Retinal pigment epithelial cell (primary cell): Measurements from ENCODE around the gene PRKAG1.

Experiments used
- DNase-seq: peaks from one replicate; pipeline ENCODE4 v3.0.0-alpha.2; 2010; ENCODE audit warnings: low read depth
- H3K4me3 ChIP-seq: 2 replicates; pipeline ENCODE4 v1.5.1; 2011; ENCODE audit warnings: mild to moderate bottlenecking, low read length, control low read depth, moderate library complexity
- TF ChIP-seq, protein P1 (sequence below): conservative IDR thresholded peaks from 2 replicates; pipeline ENCODE4 v1.5.1; 2011; ENCODE audit warnings: low read depth, low read length, control low read depth, inconsistent platforms

Gene PRKAG1

DNA sequence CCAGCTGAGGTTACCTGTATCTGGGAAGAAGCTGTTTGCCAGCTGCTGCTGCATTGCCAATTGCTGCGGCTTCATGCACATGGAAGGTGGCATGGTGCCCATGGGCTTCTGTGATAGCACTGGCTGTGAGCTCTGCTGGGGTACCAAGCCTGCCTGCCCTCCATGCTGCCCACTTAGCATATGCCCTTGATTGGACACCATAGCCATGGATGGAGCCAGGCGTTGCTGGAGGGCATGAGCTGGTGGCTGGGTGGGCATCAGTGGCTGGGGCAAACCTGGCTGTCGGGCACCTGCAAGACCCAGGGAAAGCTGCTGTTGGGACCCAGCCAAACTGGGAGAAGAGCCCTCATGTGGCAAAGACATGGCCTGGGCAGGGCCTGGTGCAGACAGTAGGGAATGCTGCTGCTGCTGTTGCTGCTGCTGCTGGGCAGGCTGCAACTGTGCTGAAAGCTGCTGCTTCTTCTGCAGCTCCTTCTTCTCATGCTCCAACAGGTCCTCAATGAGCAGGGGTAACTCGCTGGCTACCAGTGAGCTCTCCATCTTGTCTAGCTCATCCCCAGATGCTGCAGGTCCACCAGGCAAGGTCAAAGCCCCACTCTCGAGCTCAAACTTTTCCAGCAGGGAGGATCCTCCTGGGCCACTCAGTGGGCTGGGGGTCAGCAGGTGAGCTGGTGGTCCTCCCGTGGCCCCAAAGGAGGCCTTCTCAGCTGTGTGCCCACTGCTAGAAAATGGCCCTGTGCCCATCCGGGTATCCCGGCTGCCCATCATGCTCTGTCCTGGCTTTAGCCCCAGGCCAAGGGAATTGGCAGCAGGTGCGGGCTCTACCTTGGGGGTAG lies 18.8 kb upstream of the PRKAG1 start:
- H3K4me3 ChIP-seq, result no peak overlapping the region
- TF ChIP-seq, protein P1, sequence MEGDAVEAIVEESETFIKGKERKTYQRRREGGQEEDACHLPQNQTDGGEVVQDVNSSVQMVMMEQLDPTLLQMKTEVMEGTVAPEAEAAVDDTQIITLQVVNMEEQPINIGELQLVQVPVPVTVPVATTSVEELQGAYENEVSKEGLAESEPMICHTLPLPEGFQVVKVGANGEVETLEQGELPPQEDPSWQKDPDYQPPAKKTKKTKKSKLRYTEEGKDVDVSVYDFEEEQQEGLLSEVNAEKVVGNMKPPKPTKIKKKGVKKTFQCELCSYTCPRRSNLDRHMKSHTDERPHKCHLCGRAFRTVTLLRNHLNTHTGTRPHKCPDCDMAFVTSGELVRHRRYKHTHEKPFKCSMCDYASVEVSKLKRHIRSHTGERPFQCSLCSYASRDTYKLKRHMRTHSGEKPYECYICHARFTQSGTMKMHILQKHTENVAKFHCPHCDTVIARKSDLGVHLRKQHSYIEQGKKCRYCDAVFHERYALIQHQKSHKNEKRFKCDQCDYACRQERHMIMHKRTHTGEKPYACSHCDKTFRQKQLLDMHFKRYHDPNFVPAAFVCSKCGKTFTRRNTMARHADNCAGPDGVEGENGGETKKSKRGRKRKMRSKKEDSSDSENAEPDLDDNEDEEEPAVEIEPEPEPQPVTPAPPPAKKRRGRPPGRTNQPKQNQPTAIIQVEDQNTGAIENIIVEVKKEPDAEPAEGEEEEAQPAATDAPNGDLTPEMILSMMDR, result no peak
- DNase-seq, result no peak

DNA sequence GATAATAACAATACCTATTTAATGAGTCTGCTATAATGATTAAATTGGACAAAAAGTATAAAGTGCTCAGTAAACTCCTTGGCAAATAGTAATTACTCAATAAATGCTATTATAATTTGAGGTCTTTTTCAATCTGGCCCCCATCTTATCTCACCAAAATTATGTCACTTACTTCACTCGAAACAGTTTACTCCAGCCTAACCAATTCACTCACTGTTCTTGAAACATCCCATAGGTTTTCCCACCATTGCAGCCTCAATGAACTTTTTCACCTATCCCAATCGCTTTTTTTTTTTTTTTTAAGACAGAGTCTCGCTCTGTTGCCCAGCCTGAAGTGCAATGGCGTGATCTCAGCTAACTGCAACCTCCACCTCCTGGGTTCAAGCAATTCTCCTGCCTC lies 17.5 kb upstream of the PRKAG1 start:
- TF ChIP-seq, protein P1, result no peak

DNA sequence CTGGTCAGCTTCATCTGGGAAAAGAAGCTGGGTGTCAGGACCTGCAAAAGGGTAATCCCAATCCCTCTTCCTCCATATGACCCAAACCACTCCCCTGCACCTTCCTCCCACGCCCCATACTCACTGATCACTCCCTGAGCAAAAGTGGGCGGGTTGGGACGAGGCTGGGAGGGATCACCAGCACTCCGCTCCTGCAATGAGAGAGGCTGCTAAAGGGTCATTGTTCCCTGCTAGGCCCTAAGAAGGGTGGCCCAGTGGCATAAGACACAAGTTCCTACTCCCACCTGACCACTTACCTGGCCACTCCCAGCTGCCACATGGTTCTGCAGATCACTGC lies 15.7 kb upstream of the PRKAG1 start:
- TF ChIP-seq, protein P1, result no peak
- no peak for DNase-seq
- H3K4me3 ChIP-seq, result no peak overlapping the region

More for the DNA sequence above, 17.5 kb upstream of the PRKAG1 start:
- H3K4me3 ChIP-seq, result no peak overlapping the region
- no peak for DNase-seq

DNA sequence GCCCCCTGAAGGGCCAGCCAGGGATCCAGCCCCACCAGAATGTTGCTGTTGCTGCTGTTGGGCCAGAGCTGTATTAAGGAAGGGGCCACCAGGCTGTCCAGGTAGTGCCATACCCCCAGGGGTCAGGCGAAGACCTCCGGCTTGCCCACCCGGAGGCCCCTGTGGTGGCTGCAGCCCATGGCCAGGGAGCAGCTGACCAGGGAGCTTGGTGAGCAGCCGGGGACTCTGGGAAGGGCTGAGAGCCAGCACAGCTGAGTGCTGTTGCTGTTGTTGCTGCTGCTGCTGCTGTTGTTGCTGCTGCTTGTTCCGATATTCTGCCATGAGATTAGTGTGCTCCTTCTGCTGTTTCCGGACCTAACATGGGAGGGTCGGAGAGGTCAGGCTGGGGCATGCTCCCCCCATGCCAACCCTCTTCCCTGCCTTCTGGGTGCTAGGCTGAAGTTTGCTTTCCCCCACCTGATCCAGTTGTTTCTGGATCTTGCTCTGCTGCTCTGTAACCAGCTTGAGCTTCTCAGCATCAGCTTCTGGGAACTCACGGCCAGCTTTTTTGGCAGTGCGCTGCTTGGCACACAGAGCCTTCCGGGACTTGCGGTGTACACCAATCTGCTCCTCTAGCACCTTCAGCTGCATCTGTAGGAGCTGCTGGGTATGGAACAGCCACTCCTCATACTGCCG lies 15.2 kb upstream of the PRKAG1 start:
- no peak for DNase-seq
- TF ChIP-seq, protein P1, result no peak
- H3K4me3 ChIP-seq, result no peak overlapping the region

DNA sequence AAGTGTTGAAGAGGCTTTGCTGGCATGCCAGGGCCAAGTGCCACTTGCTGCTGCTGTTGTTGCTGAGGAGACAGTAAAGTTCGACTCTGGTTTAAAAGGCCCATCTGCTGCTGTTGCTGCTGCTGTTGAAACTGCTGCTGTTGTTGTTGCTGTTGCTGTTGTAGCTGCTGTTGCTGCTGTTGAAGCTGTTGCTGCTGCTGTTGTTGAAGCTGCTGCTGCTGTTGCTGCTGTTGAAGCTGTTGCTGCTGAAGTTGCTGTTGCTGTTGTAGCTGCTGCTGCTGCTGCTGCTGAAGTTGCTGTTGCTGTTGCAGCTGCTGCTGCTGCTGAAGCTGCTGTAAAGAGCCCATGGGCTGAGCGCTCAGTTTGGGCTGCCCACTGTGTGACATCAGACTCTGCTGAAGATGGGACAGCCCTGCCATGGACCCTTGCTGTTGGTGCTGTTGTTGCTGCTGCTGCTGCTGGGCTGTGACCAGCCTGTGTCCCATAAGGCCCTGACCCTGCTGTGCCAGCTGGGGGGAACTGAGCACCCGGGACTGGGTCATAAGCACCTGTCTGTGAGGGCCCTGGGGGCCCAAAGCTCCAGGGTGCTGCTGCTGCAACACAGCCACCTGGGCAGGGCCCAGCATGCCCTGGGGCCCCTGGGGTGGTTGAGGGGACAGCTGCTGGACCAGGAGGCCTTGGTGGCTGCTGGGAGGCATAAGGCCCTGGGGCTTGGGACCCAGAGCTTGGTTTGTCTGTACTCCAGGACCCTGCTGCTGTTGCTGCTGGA lies 14.3 kb upstream of the PRKAG1 start:
- no peak for DNase-seq
- no peak overlapping the region for H3K4me3 ChIP-seq
- TF ChIP-seq, protein P1, result no peak

DNA sequence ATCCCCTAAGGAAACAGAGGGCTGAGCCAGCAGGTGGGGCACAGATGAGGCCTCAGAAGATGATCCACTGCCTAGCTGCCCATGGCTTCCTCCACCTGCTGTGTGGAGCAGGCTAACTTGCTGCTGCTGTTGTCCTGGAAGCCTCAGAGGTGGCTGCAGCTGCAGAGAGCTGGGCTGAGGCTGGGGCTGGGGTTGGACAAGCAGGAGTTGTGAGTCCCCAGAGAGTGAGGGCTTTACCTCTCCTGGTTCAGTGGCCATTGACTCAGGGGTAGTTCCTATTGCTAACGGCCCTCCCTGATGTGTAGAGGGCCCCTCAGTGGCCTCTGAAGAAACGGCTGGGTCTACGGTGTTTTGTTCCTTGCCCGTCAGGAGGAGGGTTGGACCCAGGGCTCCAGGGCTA lies 13.7 kb upstream of the PRKAG1 start:
- no peak for DNase-seq
- TF ChIP-seq, protein P1, result no peak

More for the DNA sequence above, 13.7 kb upstream of the PRKAG1 start:
- no peak overlapping the region for H3K4me3 ChIP-seq
